Pancreas (tissue), 10 donors: Measurements from ENCODE around the gene CCM2. TPM values are rescaled to one million over a fixed set of nuclear protein-coding genes. Genes with fewer than 3 reads are reported as not detected.

ENCODE experiments used
- ATAC-seq, 4 donors: fragments of 200-7000 bp; cut with Tn5 transposase; one replicate each; pipeline versions ENCODE4 v1.8.0 to v1.9.1; 2020; ENCODE audit warnings: mild to moderate bottlenecking in 4 of 4, moderate library complexity in 4 of 4
- DNase-seq, 6 donors: peaks; one replicate each; pipeline ENCODE4 v3.0.0-alpha.2; 2020
- FAIRE-seq: peaks from 2 replicates; lab custom pipeline; 2012; peaks lifted over from hg19 to GRCh38; lab: Jason Lieb, UNC
- H3K27ac ChIP-seq, 4 donors: fragments of 200-600 bp; sonication (generic); 1 replicate in 3 of 4; 2 replicates in 1 of 4; pipeline versions ENCODE4 v1.5.0 to v1.8.0; 2020
- H3K27me3 ChIP-seq, 4 donors: fragments of 200-600 bp; one replicate each; pipeline ENCODE4 v1.8.0; 2021
- H3K36me3 ChIP-seq, 3 donors: fragments of 200-600 bp; sonication (generic) in 1 of 3; one replicate each; pipeline versions ENCODE4 v1.5.0 to v1.8.0; 2020 to 2021
- H3K4me1 ChIP-seq, 3 donors: fragments of 200-600 bp; one replicate each; pipeline ENCODE4 v1.8.0; 2021
- H3K4me3 ChIP-seq, 4 donors: fragments of 200-600 bp; sonication (generic) in 2 of 4; one replicate each; pipeline versions ENCODE4 v1.5.0 to v1.8.0; 2020 to 2021
- H3K9me3 ChIP-seq, 4 donors: fragments of 200-600 bp; one replicate each; pipeline ENCODE4 v1.8.0; 2021
- CTCF ChIP-seq, 4 donors: fragments of 200-600 bp; sonication (generic) in 3 of 4; IDR thresholded peaks; one replicate each; pipeline versions ENCODE4 v1.5.0 to v1.8.0; 2021; ENCODE audit warnings: antibody characterized with exemption in 4 of 4
- WGBS, 2 donors: extraction: QIAGEN DNeasy Blood & Tissue Kit; methylation state at CpG; one replicate each; pipeline ENCODE4 v1.1.7; 2013; 5-methylcytosine and 5-hydroxymethylcytosine counted together
- intact Hi-C, 3 donors: fragments of 100-400 bp; cut with DNase I; formaldehyde crosslinking; loops; one replicate each; pipeline versions ENCODE4 v1.11.1 to v1.14.2; 2022
- polyA plus RNA-seq, 2 donors: library from polyadenylated mRNA; stranded (reverse); fragments of 200-250 nt; gene quantifications; one replicate each; pipeline ENCODE4 v1.2.3, GENCODE V29; 2013
- total RNA-seq, 6 donors: library from RNA; stranded (reverse); fragmentation: NEBNext Ultra II Directional in 4 of 6; extraction: Animal tissue kit (Norgen Biotek cat#: 25700) in 4 of 6; gene quantifications; one replicate each; pipeline versions ENCODE4 v1.2.1 to v1.2.4, GENCODE V29; 2021 to 2023
- donor health status: healthy with polysubstance abuse.
- donor health status: DM: no; HTN: no; CAD: no; lungs with moderate emphysema.
- donor health status: DM: no; HTN: no; CAD: no.
- donor health status: control.
- donor health status: control.
- donor health status: Bipolar disorder and iron deficiency.
- donor health status: DM: yes; HTN: yes; CAD: no.
- donor health status: DM: no; HTN: no; CAD: no.
- donor health status: DM: no; HTN: no; CAD: no.
- donor health status: DM: yes; HTN: yes; CAD: no.

Gene CCM2
- total and polyA plus RNA-seq, 8 donors: 13.4 to 33.7 (median 16.5) TPM

- ATAC-seq: peak; percentile 39 to 81 (median 77)
- Histone ChIP-seq H3K27ac (no peak overlapping the region), H3K4me3 (peak overlapping the region; percentile 18 to 64 (median 36)), H3K9me3 (no peaks in the 10 kb centered on the region), H3K4me1 (no peaks in the 10 kb centered on the region), H3K27me3 (no peaks in the 10 kb centered on the region), H3K36me3 (no peaks in the 10 kb centered on the region)
- peak in 5 of 6 donors; percentile 13 to 60 (median 43) for DNase-seq
- 7 to 9% methylated on average over 22 of the region's 22 CpGs for WGBS, 2 donors
- intact Hi-C loops: no loop called here
- no peak for FAIRE-seq
- TF ChIP-seq CTCF (IDR thresholded peaks at IDR 0.05): no peak
Observed at GRCh38 chr7:45089341-45089891, 89.4 kb downstream of the CCM2 start.

GRCh38 chr7:45092100-45092930 is 92.3 kb downstream of the CCM2 start:
- intact Hi-C loops: no loop called here
- FAIRE-seq: no peak

GRCh38 chr7:45092931-45093235 is 92.9 kb downstream of the CCM2 start:
- Histone ChIP-seq H3K27me3 (no peaks in the 10 kb centered on the region), H3K27ac (no peak overlapping the region), H3K9me3 (no peaks in the 10 kb centered on the region), H3K36me3 (no peaks in the 10 kb centered on the region), H3K4me3 (no peak overlapping the region), H3K4me1 (no peaks in the 10 kb centered on the region)
- 63% methylated on average over 3 of the region's 3 CpGs for WGBS, 2 donors
- ATAC-seq: no peak
- no peak for DNase-seq
- TF ChIP-seq CTCF (IDR thresholded peaks at IDR 0.05): no peak
- no peak for FAIRE-seq
- intact Hi-C loops: no loop called here

More at GRCh38 chr7:45092100-45092930, 92.3 kb downstream of the CCM2 start:
- DNase-seq: no peak
- Histone ChIP-seq H3K36me3 (no peaks in the 10 kb centered on the region), H3K9me3 (no peaks in the 10 kb centered on the region), H3K27me3 (no peaks in the 10 kb centered on the region), H3K4me1 (no peaks in the 10 kb centered on the region), H3K4me3 (no peak overlapping the region), H3K27ac (no peak overlapping the region)
- no peak for ATAC-seq
- no peak for TF ChIP-seq CTCF (IDR thresholded peaks at IDR 0.05)
- WGBS, 2 donors: 50 to 54% methylated on average over 7 of the region's 7 CpGs

GRCh38 chr7:45098983-45099839 is 99.2 kb downstream of the CCM2 start:
- DNase-seq (no peak), FAIRE-seq (no peak), ATAC-seq (no peak)
- intact Hi-C loops: no loop called here
- H3K9me3 ChIP-seq: no peaks in the 10 kb centered on the region
- no peaks in the 10 kb centered on the region for H3K4me1 ChIP-seq
- no peaks in the 10 kb centered on the region for H3K27me3 ChIP-seq
- 84 to 85% methylated on average over 10 of the region's 10 CpGs for WGBS, 2 donors
- no peak overlapping the region for H3K27ac ChIP-seq
- H3K36me3 ChIP-seq: peaks cover 7 to 49% (median 44%) of the 10 kb centered on the region in 3 donors
- no peak overlapping the region for H3K4me3 ChIP-seq
- TF ChIP-seq CTCF (IDR thresholded peaks at IDR 0.05): no peak
